SK-N-DZ (cell line): ENCODE measurements around the gene TAF1L. TPM values are rescaled to one million over a fixed set of nuclear protein-coding genes. Genes with fewer than 3 reads are reported as not detected.
"Not testable (repeated sequence)": the region's sequence is repeated elsewhere in the genome, so short reads cannot be mapped to it uniquely, and the experiment has no call there.

ENCODE experiments used
- DNase-seq: peaks from one replicate; pipeline ENCODE4 v3.0.0-alpha.2; 2015; ENCODE audit warnings: low spot score
- polyA plus RNA-seq, 2 experiments: library from polyadenylated mRNA; depleted of rRNA; stranded (reverse); fragments of >200 nt; gene quantifications; 2 replicates each; pipeline ENCODE4 v1.2.3, GENCODE V29; 2014

TAF1L gene
- not detected in 2 replicates for polyA plus RNA-seq (2014; cell fraction: cytosol; rRNA removed)
- polyA plus RNA-seq (2014; cell fraction: nucleus; rRNA removed): not detected in 2 replicates

GRCh38 chr9:32635362-32635761 is at the start of gene TAF1L:
TAF1L (minus strand) TSS chr9:32635669; CDS start chr9:32635579, 90 bp downstream.
- no peak for DNase-seq

GRCh38 chr9:32681751-32682150 is 46.3 kb upstream of the TAF1L start:
- DNase-seq: no peak

GRCh38 chr9:32677931-32678330 is 42.5 kb upstream of the TAF1L start:
- no peak for DNase-seq

GRCh38 chr9:32672469-32672868 is 37.0 kb upstream of the TAF1L start:
- no peak for DNase-seq

GRCh38 chr9:32671333-32671732 is 35.9 kb upstream of the TAF1L start:
- no peak for DNase-seq

- DNase-seq: no peak
Measured at GRCh38 chr9:32665101-32665500, 29.6 kb upstream of the TAF1L start.

GRCh38 chr9:32663741-32664140 is 28.3 kb upstream of the TAF1L start:
- no peak for DNase-seq

GRCh38 chr9:32647671-32648070 is 12.2 kb upstream of the TAF1L start:
- DNase-seq: no peak

- no peak for DNase-seq
Measured at GRCh38 chr9:32644698-32645097, 9.2 kb upstream of the TAF1L start.

- DNase-seq: not testable (repeated sequence)
Measured at GRCh38 chr9:32633151-32633550, 2.3 kb downstream of the TAF1L start.

GRCh38 chr9:32631991-32632390 is 3.5 kb downstream of the TAF1L start:
- no peak for DNase-seq

GRCh38 chr9:32627394-32627954 is 8.0 kb downstream of the TAF1L start:
- DNase-seq: no peak

- no peak for DNase-seq
Measured at GRCh38 chr9:32625320-32625719, 10.1 kb downstream of the TAF1L start.

- no peak for DNase-seq
Measured at GRCh38 chr9:32622948-32623347, 12.5 kb downstream of the TAF1L start.

- no peak for DNase-seq
Measured at GRCh38 chr9:32618261-32618660, 17.2 kb downstream of the TAF1L start.

GRCh38 chr9:32606811-32607210 is 28.7 kb downstream of the TAF1L start:
- DNase-seq: no peak

- DNase-seq: no peak
Measured at GRCh38 chr9:32603914-32604852, 31.3 kb downstream of the TAF1L start.

- DNase-seq: not testable (repeated sequence)
Measured at GRCh38 chr9:32599021-32599420, 36.4 kb downstream of the TAF1L start.

GRCh38 chr9:32596936-32597335 is 38.5 kb downstream of the TAF1L start:
- no peak for DNase-seq

GRCh38 chr9:32596096-32596865 is 39.2 kb downstream of the TAF1L start:
- no peak for DNase-seq

GRCh38 chr9:32590898-32591297 is 44.6 kb downstream of the TAF1L start:
- DNase-seq: no peak

- no peak for DNase-seq
Measured at GRCh38 chr9:32590476-32590875, 45.0 kb downstream of the TAF1L start.
